Gastrocnemius medialis (tissue), 4 donors: Measurements from ENCODE around the gene METRNL. TPM values are rescaled to one million over a fixed set of nuclear protein-coding genes. Genes with fewer than 3 reads are reported as not detected.

ENCODE experiments used
- ATAC-seq, 2 donors: fragments of 150-250 bp; one replicate each; pipeline ENCODE4 v1.9.1; 2016
- DNase-seq, 2 donors: peaks; one replicate each; pipeline ENCODE4 v3.0.0-alpha.2; 2019
- H3K27ac ChIP-seq, 4 donors: fragments of 200-600 bp; sonication (generic); 1 replicate in 1 of 4; 2 replicates in 3 of 4; pipeline ENCODE4 v1.5.1; 2016 to 2018; ENCODE audit warnings: mild to moderate bottlenecking in 2 of 4, moderate library complexity in 1 of 4
- H3K27me3 ChIP-seq, 3 donors: fragments of 200-600 bp; sonication (generic) in 2 of 3; 1 replicate in 1 of 3; 2 replicates in 2 of 3; pipeline versions ENCODE4 v1.5.1 to v1.6.0; 2016 to 2019; ENCODE audit warnings: mild to moderate bottlenecking in 1 of 3, moderate library complexity in 1 of 3
- H3K36me3 ChIP-seq, 2 donors: fragments of 200-600 bp; sonication (generic) in 1 of 2; one replicate each; pipeline ENCODE4 v1.5.1; 2017 to 2018
- H3K4me1 ChIP-seq, 2 donors: fragments of 200-600 bp; sonication (generic) in 1 of 2; one replicate each; pipeline ENCODE4 v1.5.1; 2016 to 2017; ENCODE audit warnings: mild to moderate bottlenecking in 2 of 2
- H3K4me3 ChIP-seq, 4 donors: fragments of 200-600 bp; sonication (generic) in 3 of 4; 1 replicate in 1 of 4; 2 replicates in 3 of 4; pipeline ENCODE4 v1.5.1; 2016 to 2019; ENCODE audit warnings: mild to moderate bottlenecking in 2 of 4
- H3K9me3 ChIP-seq, 3 donors: fragments of 200-600 bp; sonication (generic) in 2 of 3; 1 replicate in 1 of 3; 2 replicates in 2 of 3; pipeline ENCODE4 v1.5.1; 2016 to 2019
- CTCF ChIP-seq, 5 experiments: fragments of 450-650 bp in 3 of 5; fragments of 200-600 bp in 2 of 5; sonication (generic) in 2 of 5; IDR thresholded peaks in 4 of 5; conservative IDR thresholded peaks in 1 of 5; 1 replicate in 4 of 5; 2 replicates in 1 of 5; pipeline ENCODE4 v1.5.1; 2016 to 2019; ENCODE audit warnings: antibody characterized with exemption in 5 of 5, mild to moderate bottlenecking in 3 of 5, moderate library complexity in 3 of 5
- POLR2A ChIP-seq, 2 donors: fragments of 450-650 bp; IDR thresholded peaks; one replicate each; pipeline ENCODE4 v1.6.1; 2017; ENCODE audit warnings: antibody characterized with exemption in 2 of 2, mild to moderate bottlenecking in 2 of 2, moderate library complexity in 2 of 2
- in situ Hi-C, 4 donors: fragments of 200-750 bp; cut with MboI; loops; one replicate each; pipeline versions ENCODE4 v1.15.0 to v1.8.0; 2017; ENCODE audit warnings: low sequenced_read_pairs in 4 of 4
- intact Hi-C: fragments of 100-400 bp; cut with DNase I; formaldehyde crosslinking; loops from one replicate; pipeline ENCODE4 v1.15.1; 2023; ENCODE audit warnings: low total_unique reads
- total RNA-seq, 4 donors: library from RNA; depleted of rRNA; stranded (reverse); fragments of >200 nt; gene quantifications; one replicate each; pipeline versions ENCODE4 v1.1.0 to v1.2.3, GENCODE V29; 2016

The METRNL gene
- total RNA-seq, 4 donors from 2014 or later, result 6.6 to 19.7 (median 11.1) TPM

GRCh38 chr17:83115202-83115651 is 35.8 kb downstream of the METRNL start:
- intact Hi-C loops, result no loop called here
- no peak overlapping the region for H3K27ac ChIP-seq
- H3K27me3 ChIP-seq, result peaks cover 17 to 31% (median 25%) of the 10 kb centered on the region in 3 donors
- TF ChIP-seq POLR2A (IDR thresholded peaks at IDR 0.05) (no peak), CTCF (IDR thresholded peaks at IDR 0.05 in 4 of 5, conservative IDR thresholded peaks at IDR 0.05 in 1 of 5) (no peak)
- no peaks in the 10 kb centered on the region for H3K9me3 ChIP-seq
- no peak for DNase-seq
- no peaks in the 10 kb centered on the region for H3K36me3 ChIP-seq
- ATAC-seq, result no peak
- in situ Hi-C loops, result no loop called here
- H3K4me3 ChIP-seq, result no peak overlapping the region
- no peaks in the 10 kb centered on the region for H3K4me1 ChIP-seq

- Histone ChIP-seq H3K27me3 (peaks cover 12 to 25% (median 23%) of the 10 kb centered on the region in 3 donors), H3K9me3 (no peaks in the 10 kb centered on the region), H3K36me3 (no peaks in the 10 kb centered on the region), H3K4me3 (no peak overlapping the region), H3K27ac (no peak overlapping the region), H3K4me1 (no peaks in the 10 kb centered on the region)
- intact Hi-C loops (no loop called here), in situ Hi-C loops (no loop called here)
- DNase-seq (no peak), ATAC-seq (no peak)
- TF ChIP-seq POLR2A (IDR thresholded peaks at IDR 0.05), result no peak
- no peak for TF ChIP-seq CTCF (IDR thresholded peaks at IDR 0.05 in 4 of 5, conservative IDR thresholded peaks at IDR 0.05 in 1 of 5)
Measured at GRCh38 chr17:83115832-83116231, 36.4 kb downstream of the METRNL start.

- TF ChIP-seq POLR2A (IDR thresholded peaks at IDR 0.05) (no peak), CTCF (IDR thresholded peaks at IDR 0.05 in 4 of 5, conservative IDR thresholded peaks at IDR 0.05 in 1 of 5) (no peak)
- H3K36me3 ChIP-seq, result no peaks in the 10 kb centered on the region
- in situ Hi-C loops (no loop called here), intact Hi-C loops (no loop called here)
- peaks cover 12 to 20% (median 19%) of the 10 kb centered on the region in 3 donors for H3K27me3 ChIP-seq
- no peak overlapping the region for H3K4me3 ChIP-seq
- H3K4me1 ChIP-seq, result no peaks in the 10 kb centered on the region
- no peak for DNase-seq
- H3K9me3 ChIP-seq, result no peaks in the 10 kb centered on the region
- H3K27ac ChIP-seq, result no peak overlapping the region
- ATAC-seq, result no peak
Measured at GRCh38 chr17:83116311-83116771, 36.9 kb downstream of the METRNL start.

GRCh38 chr17:83116783-83117555 is 37.6 kb downstream of the METRNL start:
- intact Hi-C loops, result no loop called here
- in situ Hi-C loops, result no loop called here

More at GRCh38 chr17:83116783-83117555, 37.6 kb downstream of the METRNL start:
- H3K4me3 ChIP-seq, result no peak overlapping the region
- ATAC-seq, result no peak
- TF ChIP-seq CTCF (IDR thresholded peaks at IDR 0.05 in 4 of 5, conservative IDR thresholded peaks at IDR 0.05 in 1 of 5) (no peak), POLR2A (IDR thresholded peaks at IDR 0.05) (no peak)
- H3K27me3 ChIP-seq, result peaks cover 13 to 15% (median 14%) of the 10 kb centered on the region in 3 donors
- H3K9me3 ChIP-seq, result no peaks in the 10 kb centered on the region
- DNase-seq, result no peak
- H3K4me1 ChIP-seq, result no peaks in the 10 kb centered on the region
- H3K27ac ChIP-seq, result no peak overlapping the region
- no peaks in the 10 kb centered on the region for H3K36me3 ChIP-seq
